GM21529 (cell line): ENCODE measurements around the gene FTO.

Experiments used
- ATAC-seq: cut with Tn5 transposase; IDR thresholded peaks from one replicate; pipeline ENCODE4 v1.9.1; 2021; ENCODE audit not compliant: unreplicated experiment

The FTO gene

GRCh38 chr16:53708490-53708889, 4.5 kb downstream of the FTO start:
- ATAC-seq, result no peak

GRCh38 chr16:53711390-53711789, 7.4 kb downstream of the FTO start:
- ATAC-seq, result no peak

- no peak for ATAC-seq
Observed at GRCh38 chr16:53712065-53712464, 8.1 kb downstream of the FTO start.

GRCh38 chr16:53713403-53714204, 9.6 kb downstream of the FTO start:
- ATAC-seq, result no peak

- ATAC-seq, result no peak
Observed at GRCh38 chr16:53714205-53715022, 10.5 kb downstream of the FTO start.

GRCh38 chr16:53715023-53715384, 11.0 kb downstream of the FTO start:
- ATAC-seq, result no peak

GRCh38 chr16:53717577-53717976, 13.6 kb downstream of the FTO start:
- no peak for ATAC-seq

- no peak for ATAC-seq
Observed at GRCh38 chr16:53721017-53721416, 17.1 kb downstream of the FTO start.

- ATAC-seq, result no peak
Observed at GRCh38 chr16:53726625-53727024, 22.7 kb downstream of the FTO start.

GRCh38 chr16:53730693-53731092, 26.7 kb downstream of the FTO start:
- ATAC-seq, result no peak

- ATAC-seq, result no peak
Observed at GRCh38 chr16:53732296-53732929, 28.5 kb downstream of the FTO start.

- ATAC-seq, result no peak
Observed at GRCh38 chr16:53734908-53735307, 31.0 kb downstream of the FTO start.

- ATAC-seq, result no peak
Observed at GRCh38 chr16:53736297-53736696, 32.3 kb downstream of the FTO start.

GRCh38 chr16:53737552-53737951, 33.6 kb downstream of the FTO start:
- ATAC-seq, result no peak

GRCh38 chr16:53740476-53740875, 36.5 kb downstream of the FTO start:
- ATAC-seq, result no peak

- ATAC-seq, result no peak
Observed at GRCh38 chr16:53740933-53741531, 37.1 kb downstream of the FTO start.

GRCh38 chr16:53741546-53741945, 37.6 kb downstream of the FTO start:
- no peak for ATAC-seq

GRCh38 chr16:53743149-53743566, 39.2 kb downstream of the FTO start:
- peak; percentile 55 for ATAC-seq

- peak; percentile 42 for ATAC-seq
Observed at GRCh38 chr16:53744449-53744848, 40.5 kb downstream of the FTO start.

- ATAC-seq, result no peak
Observed at GRCh38 chr16:53745086-53745485, 41.1 kb downstream of the FTO start.

GRCh38 chr16:53745753-53746266, 41.9 kb downstream of the FTO start:
- ATAC-seq, result no peak
